Kasumi-1 (cell line): Measurements from ENCODE around the gene CCDC88C.
"Not testable (repeated sequence)": the region's sequence is repeated elsewhere in the genome, so short reads cannot be mapped to it uniquely, and the experiment has no call there.

Experiments used
- DNase-seq, 2 experiments: peaks; one replicate each; lab custom pipeline; 2025; lab: John Stamatoyannopoulos, UW

The CCDC88C gene

DNA sequence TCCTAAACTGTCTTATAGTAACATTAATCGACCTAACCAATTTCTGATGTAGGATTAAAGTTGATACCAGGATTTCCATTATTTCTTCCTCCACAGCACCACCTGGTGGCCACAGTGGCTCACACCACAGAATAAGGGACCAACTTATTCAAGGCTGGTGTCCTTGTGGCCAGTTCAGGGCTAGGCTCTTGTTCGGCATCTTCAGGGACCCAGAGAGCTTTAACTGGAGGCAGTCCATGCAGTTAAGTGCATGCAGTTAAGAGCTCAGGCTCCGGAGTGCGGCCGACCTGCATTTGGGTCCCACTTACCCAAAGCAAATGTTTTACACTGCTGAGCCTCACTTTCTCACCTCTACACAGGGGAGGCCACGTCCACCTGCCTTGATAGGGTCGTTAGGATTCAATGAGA lies 131.1 kb downstream of the CCDC88C start:
- DNase-seq = peak; percentile 55 to 75

- DNase-seq = no peak
These were observed 132.7 kb downstream of the CCDC88C start for GRCh38 chr14:91284791-91285548.

DNA sequence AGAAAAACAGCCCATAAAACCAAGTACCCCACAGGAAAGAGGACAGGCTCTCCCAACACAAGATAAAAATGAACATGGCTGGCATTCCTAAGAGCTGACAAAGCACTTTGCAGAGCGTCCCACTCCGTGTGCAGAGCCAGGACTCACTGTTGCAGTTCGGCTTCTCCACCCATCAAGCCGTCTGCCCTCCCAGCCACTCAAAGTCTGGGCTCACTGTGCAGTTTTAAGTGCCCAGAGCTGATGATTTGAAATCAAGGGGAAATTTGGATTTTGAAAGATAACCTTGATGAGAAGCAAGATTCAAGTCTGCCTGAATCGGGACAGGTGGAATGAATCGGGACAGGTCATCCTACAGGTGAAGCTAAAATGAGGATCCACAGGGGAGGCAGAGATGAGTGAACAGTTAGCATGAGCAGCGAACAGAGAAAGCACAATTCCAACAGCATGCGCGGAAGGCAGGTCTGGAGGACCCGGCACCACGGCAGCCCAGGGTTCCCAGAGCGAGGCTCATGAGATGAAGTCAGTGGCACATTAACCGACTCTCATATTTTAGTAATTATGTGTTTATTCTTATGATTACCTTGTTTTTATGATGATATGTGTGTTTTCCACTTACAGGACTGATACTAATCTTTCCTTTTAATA lies 133.4 kb downstream of the CCDC88C start:
- DNase-seq = no peak

DNA sequence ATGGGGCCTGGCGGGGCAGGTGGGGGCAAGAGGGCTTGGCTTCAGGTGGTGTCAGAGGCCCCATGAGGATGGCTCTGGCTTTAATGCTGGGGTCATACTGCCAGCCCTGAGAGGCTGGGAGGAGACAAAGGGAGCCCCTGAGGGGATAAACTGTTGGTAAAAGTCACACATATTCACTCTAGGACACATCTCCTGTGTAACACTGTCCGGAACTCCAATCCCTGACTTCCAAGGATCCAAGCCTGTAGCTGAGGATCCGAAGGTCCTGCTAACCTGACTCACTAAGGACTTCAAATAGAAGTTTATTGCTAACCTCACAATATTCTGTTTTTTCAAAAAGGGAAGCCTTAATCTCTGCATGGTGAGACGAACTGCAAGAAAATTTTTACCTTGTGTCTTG lies 134.0 kb downstream of the CCDC88C start:
- no peak for DNase-seq

DNA sequence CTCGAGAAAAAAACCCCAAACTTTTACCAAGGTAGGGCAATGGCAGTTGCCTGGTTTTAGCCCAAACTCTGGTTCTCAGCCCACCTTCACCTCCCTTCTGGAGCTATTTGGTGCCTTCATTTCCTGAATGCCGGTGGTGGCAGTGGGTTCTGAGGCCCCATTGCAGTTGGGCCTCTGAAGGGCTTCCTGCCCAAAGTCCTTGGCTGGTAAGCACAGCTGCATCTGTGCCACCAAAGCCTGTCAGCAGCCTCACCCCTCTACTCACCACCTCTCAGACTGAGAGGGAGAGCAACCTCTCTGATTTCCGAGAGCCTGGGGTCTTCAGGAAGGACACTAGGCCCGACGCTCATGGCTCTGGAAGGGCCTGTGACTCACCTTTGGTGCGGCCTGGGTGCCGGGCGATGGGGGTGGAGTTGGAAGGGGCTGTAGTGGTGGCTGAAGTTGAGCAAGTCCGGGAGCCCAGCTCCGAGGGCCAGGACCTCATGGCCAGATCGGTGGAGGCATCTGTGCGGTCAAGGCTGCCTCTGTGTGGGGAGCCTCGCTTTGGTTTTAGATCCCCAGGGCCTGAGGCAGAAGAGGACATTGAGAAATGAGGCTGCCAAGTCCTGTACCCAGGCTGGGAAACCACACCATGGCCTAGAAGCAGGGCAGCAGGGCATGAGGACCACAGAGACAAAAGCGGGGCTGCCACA lies 134.5 kb downstream of the CCDC88C start:
- DNase-seq = no peak

GRCh38 chr14:91281346-91281745 lies 136.3 kb downstream of the CCDC88C start:
- no peak for DNase-seq

DNA sequence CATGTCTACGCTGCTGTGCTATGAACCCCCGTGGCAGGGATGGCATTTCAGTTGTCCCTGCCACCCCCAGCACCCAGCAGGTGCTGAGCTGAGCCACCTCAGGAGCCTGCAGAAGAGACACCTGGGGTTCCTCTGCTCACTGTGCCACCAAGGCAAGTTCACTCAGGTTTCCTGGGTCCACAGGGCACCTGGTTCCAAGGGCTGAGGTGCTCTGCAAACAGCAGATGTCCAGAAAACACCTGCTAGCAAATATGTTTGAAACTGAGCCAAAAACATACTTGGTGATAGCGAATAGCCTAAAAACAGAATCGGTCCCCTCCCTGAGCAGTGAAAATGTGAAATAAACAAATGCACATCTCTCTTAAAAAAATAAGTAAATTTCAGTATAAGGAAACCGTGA lies 137.5 kb downstream of the CCDC88C start:
- no peak for DNase-seq

DNA sequence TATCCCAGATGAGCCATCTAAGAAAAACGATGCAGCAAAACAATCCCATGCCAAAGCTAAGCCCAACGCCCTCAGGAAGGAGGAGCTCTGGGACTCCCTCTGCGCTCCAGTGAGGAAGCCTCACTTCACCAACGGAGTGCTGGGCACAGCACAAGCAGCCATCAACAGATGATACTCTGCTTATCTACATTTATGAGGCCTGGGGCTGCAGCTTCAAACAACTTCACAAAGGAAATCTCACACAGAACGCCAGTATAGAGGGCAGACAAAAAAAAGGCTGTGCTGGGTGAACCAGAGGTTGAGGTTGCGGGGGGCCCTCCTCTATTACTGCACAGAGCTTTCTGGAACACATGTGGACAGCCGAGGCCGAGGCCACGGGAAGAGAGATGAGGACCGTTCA lies 138.3 kb downstream of the CCDC88C start:
- DNase-seq = no peak

GRCh38 chr14:91278383-91278715 lies 139.3 kb downstream of the CCDC88C start:
- no peak for DNase-seq

- no peak for DNase-seq
These were observed 139.9 kb downstream of the CCDC88C start for GRCh38 chr14:91277546-91278382.

- DNase-seq = no peak
These were observed 142.8 kb downstream of the CCDC88C start for GRCh38 chr14:91274796-91275195.

DNA sequence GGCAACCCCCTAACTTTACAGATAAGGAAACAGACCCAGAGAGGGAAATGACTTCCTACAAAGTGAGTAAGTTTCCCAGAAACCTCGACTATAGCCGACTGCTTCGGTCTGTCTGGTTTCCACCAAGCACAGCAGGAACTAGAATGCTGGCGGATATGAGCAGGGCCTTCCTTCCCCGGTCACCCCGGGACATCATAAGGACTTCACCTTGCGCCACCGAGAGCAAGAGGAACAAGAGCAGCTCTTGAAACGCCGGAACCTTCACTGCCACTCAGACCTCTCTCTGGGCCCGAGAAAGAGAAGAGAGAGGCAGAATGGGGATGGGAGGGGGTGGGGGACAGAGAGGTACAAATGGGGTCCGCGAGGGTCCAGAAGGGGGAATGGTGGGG lies 143.7 kb downstream of the CCDC88C start:
- DNase-seq = no peak

- DNase-seq = no peak
These were observed 144.2 kb downstream of the CCDC88C start for GRCh38 chr14:91273273-91273884.

- DNase-seq = no peak
These were observed 145.0 kb downstream of the CCDC88C start for GRCh38 chr14:91272341-91273272.

DNA sequence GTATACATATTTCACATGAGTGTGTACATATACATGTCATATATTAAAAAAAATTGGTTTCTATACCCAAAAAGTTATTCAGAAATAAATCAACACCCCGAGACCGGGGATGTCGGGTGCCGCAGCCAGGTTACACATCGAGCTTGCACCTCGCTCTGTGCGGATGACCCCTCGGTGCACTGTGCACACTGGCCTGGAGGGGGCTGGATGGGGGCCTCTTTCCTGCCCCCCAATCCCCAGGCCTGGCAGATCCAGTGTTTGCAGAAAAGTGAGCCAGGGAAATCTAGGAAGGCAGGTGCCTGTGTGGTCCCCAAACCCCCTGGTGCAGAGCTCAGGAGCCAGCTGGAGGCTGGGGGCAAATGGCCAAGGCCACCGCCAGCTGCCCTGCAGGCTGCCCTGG lies 146.0 kb downstream of the CCDC88C start:
- DNase-seq = no peak

DNA sequence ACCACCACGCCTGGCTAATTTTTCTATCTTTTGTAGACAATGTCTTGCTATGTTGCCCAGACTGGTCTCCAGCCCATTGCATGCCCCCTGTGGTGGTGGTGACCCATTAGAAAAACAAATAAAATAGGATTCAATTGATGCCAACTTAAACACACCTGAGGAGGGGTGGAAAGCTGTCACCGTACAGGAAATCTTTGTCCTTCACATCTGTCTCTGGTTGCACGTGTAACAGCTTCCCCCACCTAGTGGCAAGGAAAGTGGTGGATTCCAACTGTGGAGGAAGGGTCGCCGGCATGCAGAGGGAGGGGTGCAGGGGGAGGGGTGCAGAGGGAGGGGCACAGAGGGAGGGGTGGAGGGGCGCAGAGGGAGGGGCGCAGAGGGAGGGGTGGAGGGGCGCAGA lies 147.0 kb downstream of the CCDC88C start:
- DNase-seq = no peak

GRCh38 chr14:91270188-91270587 lies 147.4 kb downstream of the CCDC88C start:
- DNase-seq = no peak

GRCh38 chr14:91269076-91269991 lies 148.3 kb downstream of the CCDC88C start:
- no peak for DNase-seq

GRCh38 chr14:91267965-91268437 lies 149.6 kb downstream of the CCDC88C start:
- DNase-seq = no peak

GRCh38 chr14:91266276-91266675 lies 151.3 kb downstream of the CCDC88C start:
- not testable (repeated sequence) for DNase-seq
